OCI-LY7 (cell line): ENCODE results near the gene ABCB11. TPM values are rescaled to one million over a fixed set of nuclear protein-coding genes. Genes with fewer than 3 reads are reported as not detected.

Source experiments
- BruUV-seq: library from RNA; stranded (reverse); fragments of 400-500 nt; replicated peaks from 2 replicates; lab custom pipeline; 2021; lab: Mats Ljungman, UMichigan
- CTCF ChIA-PET: fragments of 300-600 bp; sonication (Branson Sonifier 250); formaldehyde crosslinking; loops from one replicate; lab custom pipeline; 2022; ENCODE audit warnings: antibody characterized with exemption; ENCODE audit not compliant: unreplicated experiment; lab: Charles Lee
- POLR2A ChIA-PET: fragments of 300-600 bp; sonication (Branson Sonifier 250); formaldehyde crosslinking; loops from one replicate; lab custom pipeline; 2022; ENCODE audit warnings: antibody characterized with exemption; lab: Charles Lee
- DNase-seq: peaks from one replicate; pipeline ENCODE4 v3.0.0-alpha.2; 2015; ENCODE audit warnings: low spot score
- H2AFZ ChIP-seq: fragments of 200-600 bp; sonication (generic), shearing (Covaris generic); 2 replicates; pipeline ENCODE4 v1.6.1; 2014; ENCODE audit warnings: mild to moderate bottlenecking, antibody characterized with exemption, low read length, moderate library complexity
- H3K27ac ChIP-seq: fragments of 200-600 bp; sonication (generic); 2 replicates; pipeline ENCODE4 v1.5.1; 2014; ENCODE audit warnings: mixed run types, low read depth, mild to moderate bottlenecking, moderate library complexity, low read length, inconsistent platforms; ENCODE audit not compliant: poor library complexity, severe bottlenecking
- H3K36me3 ChIP-seq: fragments of 200-600 bp; sonication (generic); 2 replicates; pipeline ENCODE4 v1.6.1; 2014; ENCODE audit warnings: mild to moderate bottlenecking, antibody characterized with exemption, low read length, moderate library complexity, mixed read lengths; ENCODE audit not compliant: insufficient read depth
- H3K4me1 ChIP-seq: fragments of 200-600 bp; sonication (generic); 2 replicates; pipeline ENCODE4 v1.5.1; 2014; ENCODE audit warnings: mild to moderate bottlenecking, low read length; ENCODE audit not compliant: insufficient read depth, poor library complexity, severe bottlenecking
- H3K4me2 ChIP-seq: fragments of 200-600 bp; sonication (generic); 2 replicates; pipeline ENCODE4 v1.6.1; 2014; ENCODE audit warnings: mild to moderate bottlenecking, low read length
- H3K4me3 ChIP-seq: fragments of 200-600 bp; sonication (generic); 2 replicates; pipeline ENCODE4 v1.5.1; 2014; ENCODE audit warnings: mild to moderate bottlenecking, low read depth, low read length; ENCODE audit not compliant: poor library complexity, severe bottlenecking
- H3K79me2 ChIP-seq: fragments of 200-600 bp; sonication (generic); 2 replicates; pipeline ENCODE4 v1.6.1; 2016; ENCODE audit warnings: low read depth, mild to moderate bottlenecking, low read length, moderate library complexity, mixed read lengths; ENCODE audit not compliant: insufficient read depth
- H3K9me2 ChIP-seq: fragments of 200-600 bp; sonication (generic); 2 replicates; pipeline ENCODE4 v1.6.1; 2016; ENCODE audit warnings: mild to moderate bottlenecking, low read length, mixed read lengths; ENCODE audit not compliant: insufficient read depth
- H3K9me3 ChIP-seq: fragments of 200-600 bp; sonication (generic); 2 replicates; pipeline ENCODE4 v1.6.1; 2014; ENCODE audit warnings: mild to moderate bottlenecking, mixed run types, low read length, mixed read lengths
- H4K20me1 ChIP-seq: fragments of 200-600 bp; sonication (generic); 2 replicates; pipeline ENCODE4 v1.6.1; 2014; ENCODE audit warnings: mild to moderate bottlenecking, antibody characterized with exemption, low read length, moderate library complexity, mixed read lengths; ENCODE audit not compliant: insufficient read depth
- EZH2phosphoT487 ChIP-seq: fragments of 200-600 bp; sonication (generic); IDR thresholded peaks from 2 replicates; pipeline ENCODE4 v1.6.1; 2018; ENCODE audit warnings: low read depth, borderline replicate concordance, mild to moderate bottlenecking, mixed run types, antibody characterized with exemption, low read length, moderate library complexity, mixed read lengths
- intact Hi-C: fragments of 100-400 bp; cut with micrococcal nuclease; formaldehyde crosslinking; loops from one replicate; pipeline ENCODE4 v1.10.0; 2022; ENCODE audit not compliant: unreplicated experiment
- total RNA-seq, 2 experiments: library from RNA; depleted of rRNA in 1 of 2; stranded (reverse); fragments of >200 nt in 1 of 2; shearing (Covaris generic) in 1 of 2; gene quantifications; 2 replicates each; pipeline ENCODE4 v1.2.3, GENCODE V29; 2014 to 2022
- TF ChIP-seq, protein P1 (sequence below): fragments of 200-600 bp; sonication (generic); conservative IDR thresholded peaks from 2 replicates; pipeline ENCODE4 v1.5.1; 2014; ENCODE audit warnings: mild to moderate bottlenecking, antibody characterized with exemption, low read length, moderate library complexity, mixed read lengths

Gene ABCB11
- total RNA-seq, 2 experiments from 2014 or later = 0.04 TPM; not detected in 1

DNA sequence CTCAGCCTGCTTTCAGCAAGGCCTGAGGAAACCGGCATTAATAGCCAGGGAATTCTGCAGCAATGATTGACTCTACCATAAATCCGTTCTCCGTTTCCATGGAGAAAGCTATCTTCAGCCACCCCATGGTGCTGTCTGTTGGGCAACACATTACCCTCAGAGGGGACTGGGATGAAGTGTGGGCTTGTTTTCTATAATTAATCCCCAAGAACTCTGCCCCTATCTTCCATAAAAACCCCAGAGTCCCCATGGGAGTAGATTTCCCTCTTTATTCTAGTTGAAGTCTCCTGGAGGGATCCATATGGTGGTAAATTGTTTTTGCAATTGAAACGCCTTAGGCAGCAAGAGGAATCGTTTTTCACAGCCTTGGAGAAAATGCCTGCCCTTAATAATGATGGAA, 120.8 kb downstream of the ABCB11 start:
- no peak overlapping the region for H3K4me3 ChIP-seq
- H3K4me1 ChIP-seq = no peaks in the 10 kb centered on the region
- H4K20me1 ChIP-seq = no peaks in the 10 kb centered on the region
- no peaks in the 10 kb centered on the region for H3K9me3 ChIP-seq
- POLR2A ChIA-PET = interaction anchor here (0.5 to 0.8 kb wide), 2 partner anchors 47 to 141 kb away, joined by 3 read pairs; no protein-coding TSS in a partner anchor
- TF ChIP-seq, protein P1, sequence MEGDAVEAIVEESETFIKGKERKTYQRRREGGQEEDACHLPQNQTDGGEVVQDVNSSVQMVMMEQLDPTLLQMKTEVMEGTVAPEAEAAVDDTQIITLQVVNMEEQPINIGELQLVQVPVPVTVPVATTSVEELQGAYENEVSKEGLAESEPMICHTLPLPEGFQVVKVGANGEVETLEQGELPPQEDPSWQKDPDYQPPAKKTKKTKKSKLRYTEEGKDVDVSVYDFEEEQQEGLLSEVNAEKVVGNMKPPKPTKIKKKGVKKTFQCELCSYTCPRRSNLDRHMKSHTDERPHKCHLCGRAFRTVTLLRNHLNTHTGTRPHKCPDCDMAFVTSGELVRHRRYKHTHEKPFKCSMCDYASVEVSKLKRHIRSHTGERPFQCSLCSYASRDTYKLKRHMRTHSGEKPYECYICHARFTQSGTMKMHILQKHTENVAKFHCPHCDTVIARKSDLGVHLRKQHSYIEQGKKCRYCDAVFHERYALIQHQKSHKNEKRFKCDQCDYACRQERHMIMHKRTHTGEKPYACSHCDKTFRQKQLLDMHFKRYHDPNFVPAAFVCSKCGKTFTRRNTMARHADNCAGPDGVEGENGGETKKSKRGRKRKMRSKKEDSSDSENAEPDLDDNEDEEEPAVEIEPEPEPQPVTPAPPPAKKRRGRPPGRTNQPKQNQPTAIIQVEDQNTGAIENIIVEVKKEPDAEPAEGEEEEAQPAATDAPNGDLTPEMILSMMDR = no peak
- TF ChIP-seq EZH2phosphoT487 = no peak
- CTCF ChIA-PET = no interaction called here
- no peak for DNase-seq
- no peak overlapping the region for H3K4me2 ChIP-seq
- no peak overlapping the region for H2AFZ ChIP-seq
- H3K79me2 ChIP-seq = no peaks in the 10 kb centered on the region
- intact Hi-C loops = no loop called here
- H3K36me3 ChIP-seq = no peaks in the 10 kb centered on the region
- BruUV-seq = no TSS peak
- no peak overlapping the region for H3K27ac ChIP-seq
- no peaks in the 10 kb centered on the region for H3K9me2 ChIP-seq

DNA sequence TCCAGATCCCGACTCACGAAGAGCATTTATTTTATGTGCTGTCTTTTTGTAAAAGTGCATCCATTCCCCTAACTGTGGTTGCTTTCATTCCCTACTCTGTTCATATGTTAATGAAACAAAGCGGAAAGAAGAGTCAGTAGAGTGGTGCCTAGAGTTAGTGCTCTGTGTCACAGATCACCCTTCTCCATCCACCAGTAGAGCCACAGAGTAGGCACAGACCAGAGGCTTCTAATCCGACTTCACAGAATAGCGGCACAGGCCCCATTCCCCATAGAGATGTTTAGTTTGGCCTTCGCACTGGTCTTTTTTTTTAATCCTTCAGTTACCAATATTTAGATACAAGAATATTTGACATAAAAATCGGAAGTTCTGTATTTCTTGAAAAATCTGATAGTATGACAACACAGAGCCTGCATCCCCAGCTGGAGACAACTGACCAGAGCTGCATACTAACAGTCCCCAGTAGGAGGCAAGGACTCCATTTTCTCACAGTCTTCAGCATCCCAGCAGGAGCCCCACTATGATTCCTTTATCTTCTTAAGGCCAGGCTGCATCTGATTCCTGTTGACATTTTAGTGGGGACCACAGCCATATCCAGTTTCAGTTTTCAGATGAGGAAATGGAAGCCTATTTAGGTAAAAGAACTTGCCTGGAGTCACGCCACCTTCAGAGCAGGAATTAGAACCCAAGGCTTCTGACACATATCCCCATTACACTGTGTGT, 123.0 kb downstream of the ABCB11 start:
- Histone ChIP-seq H3K27ac (no peak overlapping the region), H3K4me2 (no peak overlapping the region), H2AFZ (no peak overlapping the region), H3K9me2 (no peaks in the 10 kb centered on the region), H3K4me3 (no peak overlapping the region), H3K36me3 (no peaks in the 10 kb centered on the region), H3K9me3 (no peaks in the 10 kb centered on the region), H3K79me2 (no peaks in the 10 kb centered on the region), H3K4me1 (no peaks in the 10 kb centered on the region), H4K20me1 (no peaks in the 10 kb centered on the region)
- TF ChIP-seq, protein P1 = no peak
- no peak for TF ChIP-seq EZH2phosphoT487
- DNase-seq = no peak
- intact Hi-C loops = no loop called here
- ChIA-PET CTCF (no interaction called here), POLR2A (no interaction called here)
- BruUV-seq = no TSS peak

DNA sequence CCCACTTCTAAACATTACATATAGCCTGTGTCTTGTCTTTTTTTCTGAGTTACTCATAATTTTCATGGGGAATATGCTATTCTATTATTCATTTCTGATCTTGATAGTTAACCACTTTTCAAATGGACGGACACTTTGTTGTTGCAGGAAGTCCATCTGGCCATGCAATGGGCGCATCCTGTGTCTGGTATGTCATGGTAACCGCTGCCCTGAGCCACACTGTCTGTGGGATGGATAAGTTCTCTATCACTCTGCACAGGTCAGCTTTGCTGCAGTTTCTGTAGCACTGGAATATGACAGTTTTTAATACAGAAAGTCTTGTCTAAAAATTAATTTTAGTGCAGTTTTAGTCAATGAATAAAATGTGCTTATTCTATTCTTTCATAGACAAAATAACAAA, 126.8 kb downstream of the ABCB11 start:
- H3K9me3 ChIP-seq = no peaks in the 10 kb centered on the region
- H3K79me2 ChIP-seq = no peaks in the 10 kb centered on the region
- no peaks in the 10 kb centered on the region for H3K4me1 ChIP-seq
- no peaks in the 10 kb centered on the region for H3K36me3 ChIP-seq
- H4K20me1 ChIP-seq = no peaks in the 10 kb centered on the region
- TF ChIP-seq, protein P1 = no peak
- no peak for TF ChIP-seq EZH2phosphoT487
- no peak overlapping the region for H3K4me3 ChIP-seq
- no peak overlapping the region for H3K4me2 ChIP-seq
- POLR2A ChIA-PET = no interaction called here
- H3K9me2 ChIP-seq = no peaks in the 10 kb centered on the region
- intact Hi-C loops = no loop called here
- CTCF ChIA-PET = no interaction called here
- H2AFZ ChIP-seq = no peak overlapping the region
- no peak overlapping the region for H3K27ac ChIP-seq
- DNase-seq = no peak
- BruUV-seq = no TSS peak
